Measurements from ENCODE around the gene TOP1. TPM values are rescaled to one million over a fixed set of nuclear protein-coding genes. Genes with fewer than 3 reads are reported as not detected.

TOP1 gene
- total RNA-seq, 2 experiments from 2014 or later, result 91.7 to 92.6 TPM

DNA sequence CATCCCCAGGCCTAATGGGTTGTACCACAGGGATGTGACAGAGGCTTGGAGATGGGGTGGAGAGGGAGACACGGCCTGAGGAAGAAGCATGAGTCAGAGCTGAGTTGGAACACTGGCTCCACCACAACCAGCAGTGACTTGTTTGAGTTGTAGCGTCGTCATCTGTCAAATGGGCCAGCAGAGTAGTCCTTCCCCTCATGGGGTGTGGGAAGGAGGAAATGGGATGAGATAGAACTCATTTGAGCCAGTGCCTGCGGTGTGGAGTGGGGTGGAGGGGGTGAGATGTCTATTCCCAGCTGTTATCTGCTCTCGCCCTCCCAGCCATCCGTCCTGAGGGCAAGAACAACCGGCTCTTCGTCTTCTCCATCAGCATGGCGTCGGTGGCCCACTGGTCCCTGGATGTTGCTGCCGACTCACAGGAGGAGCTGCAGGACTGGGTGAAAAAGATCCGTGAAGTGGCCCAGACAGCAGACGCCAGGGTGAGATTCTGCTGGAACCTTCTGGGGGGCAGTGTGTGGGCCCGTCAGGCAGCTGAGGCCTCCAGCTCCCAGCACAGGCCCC, 141.2 kb downstream of the TOP1 start:
- CTCF ChIA-PET, result interaction anchor here (1.0 to 1.2 kb wide), 2 partner anchors 12 to 62 kb away, joined by 3 to 8 read pairs; no protein-coding TSS in a partner anchor
- intact Hi-C loops (cut with micrococcal nuclease), result loop anchor here (5.0 kb wide), 1 partner anchor 33 kb away; the partner anchor contains the start of gene PLCG1
- peak; percentile 1 for DNase-seq
- Mint-ChIP-seq H3K36me3 (ENCODE audit: low read depth) (peaks cover 39% of the 10 kb centered on the region), H3K9me3 (no peaks in the 10 kb centered on the region), H3K4me3 (no peak overlapping the region), H3K27me3 (ENCODE audit: low read depth) (no peaks in the 10 kb centered on the region), H3K4me1 (ENCODE audit: low read depth) (peaks cover 6% of the 10 kb centered on the region), H3K27ac (peak overlapping the region; percentile 71)

- CTCF ChIA-PET, result interaction anchor here (1.0 to 2.9 kb wide), 3 partner anchors 13 to 61 kb away, joined by 3 to 15 read pairs (median 8); no protein-coding TSS in a partner anchor
- DNase-seq, result peak; percentile 1
- Mint-ChIP-seq H3K4me1 (ENCODE audit: low read depth) (peaks cover 7% of the 10 kb centered on the region), H3K36me3 (ENCODE audit: low read depth) (peaks cover 38% of the 10 kb centered on the region), H3K27ac (peak overlapping the region; percentile 30), H3K9me3 (no peaks in the 10 kb centered on the region), H3K4me3 (no peak overlapping the region), H3K27me3 (ENCODE audit: low read depth) (no peaks in the 10 kb centered on the region)
- intact Hi-C loops (cut with micrococcal nuclease), result loop anchor here (5.0 kb wide), 1 partner anchor 33 kb away; the partner anchor contains the start of gene PLCG1
Observed at GRCh38 chr20:41170386-41171105, 141.9 kb downstream of the TOP1 start.

DNA sequence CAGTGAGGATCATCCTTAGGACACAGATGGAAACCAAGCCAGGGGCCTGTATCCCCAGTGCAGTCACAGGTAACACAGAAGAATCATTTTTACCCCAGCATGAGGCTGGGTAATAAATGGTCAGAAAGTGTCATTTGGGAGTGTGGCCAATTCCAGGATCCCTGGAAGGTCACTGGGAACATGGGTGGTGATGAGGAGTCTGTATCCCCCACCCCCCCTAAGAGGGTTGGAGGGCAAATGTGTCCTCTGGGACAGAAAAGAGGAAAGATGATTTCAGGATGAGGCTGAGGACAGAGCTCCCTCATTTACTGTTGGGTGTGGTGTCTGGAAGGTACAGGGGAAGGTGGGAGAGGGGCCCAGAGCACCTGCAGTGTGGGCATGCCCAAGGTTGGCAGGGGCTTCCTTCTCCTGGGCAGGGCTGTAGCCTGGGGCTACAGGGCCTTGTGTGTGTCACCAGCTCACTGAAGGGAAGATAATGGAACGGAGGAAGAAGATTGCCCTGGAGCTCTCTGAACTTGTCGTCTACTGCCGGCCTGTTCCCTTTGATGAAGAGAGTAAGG, 143.2 kb downstream of the TOP1 start:
- Mint-ChIP-seq H3K4me1 (ENCODE audit: low read depth) (peaks cover 4% of the 10 kb centered on the region), H3K27ac (peak overlapping the region; percentile 46), H3K36me3 (ENCODE audit: low read depth) (peaks cover 32% of the 10 kb centered on the region), H3K4me3 (no peak overlapping the region), H3K27me3 (ENCODE audit: low read depth) (no peaks in the 10 kb centered on the region), H3K9me3 (no peaks in the 10 kb centered on the region)
- peak; percentile 2 for DNase-seq
- intact Hi-C loops (cut with micrococcal nuclease), result loop anchor here (5.0 kb wide), 1 partner anchor 35 kb away; the partner anchor contains the start of gene PLCG1
- CTCF ChIA-PET, result interaction anchor here (1.0 to 2.9 kb wide), 10 partner anchors 7 to 181 kb away, joined by 3 to 15 read pairs (median 6); partner anchors contain the start of gene LPIN3

DNA sequence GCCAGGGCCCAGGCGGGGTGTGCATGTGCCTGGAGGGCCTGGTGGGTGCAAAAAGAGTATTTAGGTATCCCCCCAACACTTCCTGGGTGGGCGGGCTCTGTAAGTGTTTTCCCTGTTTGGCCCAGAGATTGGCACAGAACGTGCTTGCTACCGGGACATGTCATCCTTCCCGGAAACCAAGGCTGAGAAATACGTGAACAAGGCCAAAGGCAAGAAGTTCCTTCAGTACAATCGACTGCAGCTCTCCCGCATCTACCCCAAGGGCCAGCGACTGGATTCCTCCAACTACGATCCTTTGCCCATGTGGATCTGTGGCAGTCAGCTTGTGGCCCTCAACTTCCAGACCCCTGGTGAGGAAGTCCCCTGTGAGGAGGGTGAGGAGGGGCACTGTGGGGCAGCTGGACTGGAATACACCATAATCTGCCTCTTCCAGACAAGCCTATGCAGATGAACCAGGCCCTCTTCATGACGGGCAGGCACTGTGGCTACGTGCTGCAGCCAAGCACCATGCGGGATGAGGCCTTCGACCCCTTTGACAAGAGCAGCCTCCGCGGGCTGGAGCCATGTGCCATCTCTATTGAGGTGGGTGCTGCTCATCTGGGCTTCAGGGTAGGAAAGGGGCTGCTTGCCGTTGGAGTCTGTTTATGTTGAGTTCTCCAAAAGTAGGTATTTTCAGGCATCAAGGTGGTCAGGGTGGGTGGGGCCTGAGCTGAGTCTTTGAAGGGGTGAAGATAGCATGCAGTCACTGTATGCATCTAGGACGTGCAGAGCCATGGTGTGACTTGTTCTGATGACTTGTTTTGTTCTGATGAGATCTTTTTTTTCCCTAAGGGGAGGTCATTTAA, 143.9 kb downstream of the TOP1 start:
- H3K4me3 Mint-ChIP-seq, result no peak overlapping the region
- intact Hi-C loops (cut with micrococcal nuclease), result loop anchor here (1.0 to 5.0 kb wide), 4 partner anchors 35 to 204 kb away; partner anchors contain the start of genes LPIN3 and PLCG1
- H3K27me3 Mint-ChIP-seq (ENCODE audit: low read depth), result no peaks in the 10 kb centered on the region
- no peaks in the 10 kb centered on the region for H3K9me3 Mint-ChIP-seq
- no peak overlapping the region for H3K27ac Mint-ChIP-seq
- H3K4me1 Mint-ChIP-seq (ENCODE audit: low read depth), result peaks cover 4% of the 10 kb centered on the region
- CTCF ChIA-PET, result interaction anchor here (0.5 to 2.9 kb wide), 27 partner anchors 8 to 253 kb away, joined by 3 to 20 read pairs (median 4); partner anchors contain the start of gene LPIN3
- peak; percentile 4 for DNase-seq
- H3K36me3 Mint-ChIP-seq (ENCODE audit: low read depth), result peaks cover 26% of the 10 kb centered on the region

GRCh38 chr20:41173161-41173721, 144.6 kb downstream of the TOP1 start:
- CTCF ChIA-PET, result interaction anchor here (0.5 to 2.9 kb wide), 26 partner anchors 9 to 253 kb away, joined by 3 to 20 read pairs (median 4); partner anchors contain the start of gene LPIN3
- H3K4me3 Mint-ChIP-seq, result no peak overlapping the region
- no peaks in the 10 kb centered on the region for H3K9me3 Mint-ChIP-seq
- peaks cover 4% of the 10 kb centered on the region for H3K4me1 Mint-ChIP-seq (ENCODE audit: low read depth)
- peak; percentile 75 for DNase-seq
- H3K27me3 Mint-ChIP-seq (ENCODE audit: low read depth), result no peaks in the 10 kb centered on the region
- H3K27ac Mint-ChIP-seq, result peak overlapping the region; percentile 36
- H3K36me3 Mint-ChIP-seq (ENCODE audit: low read depth), result peaks cover 28% of the 10 kb centered on the region
- intact Hi-C loops (cut with micrococcal nuclease), result loop anchor here (1.0 to 5.0 kb wide), 4 partner anchors 36 to 205 kb away; partner anchors contain the start of genes LPIN3 and PLCG1

DNA sequence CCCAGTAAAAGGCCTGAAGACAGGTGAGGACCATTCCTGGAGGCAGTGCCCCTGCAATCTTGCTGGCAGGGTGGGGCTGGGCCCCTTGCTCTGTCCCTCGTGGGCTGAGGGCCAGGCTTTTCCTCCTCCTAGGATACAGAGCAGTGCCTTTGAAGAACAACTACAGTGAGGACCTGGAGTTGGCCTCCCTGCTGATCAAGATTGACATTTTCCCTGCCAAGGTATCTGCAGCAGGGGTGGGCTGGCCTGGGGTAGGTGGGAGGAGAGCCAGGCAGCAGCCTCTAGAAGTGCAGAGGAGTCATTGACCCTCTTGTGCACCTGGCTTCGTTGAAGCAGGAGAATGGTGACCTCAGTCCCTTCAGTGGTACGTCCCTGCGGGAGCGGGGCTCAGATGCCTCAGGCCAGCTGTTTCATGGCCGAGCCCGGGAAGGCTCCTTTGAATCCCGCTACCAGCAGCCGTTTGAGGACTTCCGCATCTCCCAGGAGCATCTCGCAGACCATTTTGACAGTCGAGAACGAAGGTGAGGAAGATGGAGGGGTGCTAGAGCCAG, 145.2 kb downstream of the TOP1 start:
- peaks cover 25% of the 10 kb centered on the region for H3K36me3 Mint-ChIP-seq (ENCODE audit: low read depth)
- H3K4me3 Mint-ChIP-seq, result no peak overlapping the region
- CTCF ChIA-PET, result interaction anchor here (1.2 to 3.3 kb wide), 7 partner anchors 8 to 207 kb away, joined by 3 to 20 read pairs (median 10); no protein-coding TSS in a partner anchor
- no peaks in the 10 kb centered on the region for H3K9me3 Mint-ChIP-seq
- peak overlapping the region; percentile 36 for H3K27ac Mint-ChIP-seq
- peaks cover 4% of the 10 kb centered on the region for H3K4me1 Mint-ChIP-seq (ENCODE audit: low read depth)
- H3K27me3 Mint-ChIP-seq (ENCODE audit: low read depth), result no peaks in the 10 kb centered on the region
- peak; percentile 1 for DNase-seq
- intact Hi-C loops (cut with micrococcal nuclease), result loop anchor here (1.0 to 5.0 kb wide), 4 partner anchors 37 to 206 kb away; partner anchors contain the start of genes LPIN3 and PLCG1

Small RNAs within 50 kb of the gene (microRNA-seq; reads per million reads assigned to microRNA genes)
- not detected for gene MIR6871 (ENCODE audit: borderline microRNAs expressed, borderline replicate concordance)

Other genes with a start within 250 kb of the TOP1 start
- gene PLCG1, start 108.7 kb downstream of the TOP1 start, total RNA-seq, result 100 to 1,000 TPM; 117 to 136 TPM

All from activated naive CD4-positive, alpha-beta T cell treated with anti-CD3 and anti-CD28 coated beads for 36 hours (primary cell).